GM19395 (cell line): ENCODE results near the gene KRTAP15-1.

Experiments used
- ATAC-seq: cut with Tn5 transposase; IDR thresholded peaks from one replicate; pipeline ENCODE4 v1.9.1; 2021; ENCODE audit warnings: mild to moderate bottlenecking, moderate library complexity; ENCODE audit not compliant: unreplicated experiment

The KRTAP15-1 gene

GRCh38 chr21:30439975-30440374 is at the start of gene KRTAP15-1:
KRTAP15-1 (plus strand) TSS chr21:30440275; CDS start chr21:30440328, 53 bp downstream.
- no peak for ATAC-seq

GRCh38 chr21:30391492-30392025 is 48.5 kb upstream of the KRTAP15-1 start:
- ATAC-seq = no peak

GRCh38 chr21:30395731-30396130 is 44.3 kb upstream of the KRTAP15-1 start, which contains the start of gene KRTAP13-1:
KRTAP13-1 (plus strand) TSS chr21:30396031; CDS start chr21:30396087, 56 bp downstream.
- no peak for ATAC-seq

- no peak for ATAC-seq
Measured at GRCh38 chr21:30408782-30409494, 31.1 kb upstream of the KRTAP15-1 start.

- ATAC-seq = no peak
Measured at GRCh38 chr21:30415993-30416392, 24.1 kb upstream of the KRTAP15-1 start.

GRCh38 chr21:30425826-30426225 is 14.2 kb upstream of the KRTAP15-1 start, which contains the start of gene KRTAP13-3:
KRTAP13-3 (minus strand) TSS chr21:30425926; CDS start chr21:30425912, 14 bp downstream.
- ATAC-seq = no peak

- no peak for ATAC-seq
Measured at GRCh38 chr21:30426731-30427130, 13.3 kb upstream of the KRTAP15-1 start.

- no peak for ATAC-seq
Measured at GRCh38 chr21:30430170-30430655, 9.9 kb upstream of the KRTAP15-1 start, which contains the start of gene KRTAP13-4. KRTAP13-4 (plus strand) TSS chr21:30430220; CDS start chr21:30430276, 56 bp downstream.

GRCh38 chr21:30434033-30434631 is 5.9 kb upstream of the KRTAP15-1 start:
- ATAC-seq = peak; percentile 56

- ATAC-seq = no peak
Measured at GRCh38 chr21:30437010-30437565, 3.0 kb upstream of the KRTAP15-1 start.

- ATAC-seq = no peak
Measured at GRCh38 chr21:30443226-30443625, 3.2 kb downstream of the KRTAP15-1 start.

GRCh38 chr21:30444204-30444603 is 4.1 kb downstream of the KRTAP15-1 start:
- ATAC-seq = no peak

- no peak for ATAC-seq
Measured at GRCh38 chr21:30447056-30447455, 7.0 kb downstream of the KRTAP15-1 start.

- ATAC-seq = no peak
Measured at GRCh38 chr21:30448514-30448913, 8.4 kb downstream of the KRTAP15-1 start.

GRCh38 chr21:30463713-30464112 is 23.6 kb downstream of the KRTAP15-1 start:
- ATAC-seq = no peak

GRCh38 chr21:30468900-30469714 is 29.0 kb downstream of the KRTAP15-1 start:
- no peak for ATAC-seq

- no peak for ATAC-seq
Measured at GRCh38 chr21:30478004-30478403, 37.9 kb downstream of the KRTAP15-1 start.

- ATAC-seq = no peak
Measured at GRCh38 chr21:30479259-30479658, 39.2 kb downstream of the KRTAP15-1 start.

GRCh38 chr21:30480145-30480544 is 40.1 kb downstream of the KRTAP15-1 start, which contains the start of gene KRTAP19-1:
KRTAP19-1 (minus strand) TSS chr21:30480367; CDS start chr21:30480317, 50 bp downstream.
- ATAC-seq = no peak

GRCh38 chr21:30482130-30482529 is 42.1 kb downstream of the KRTAP15-1 start:
- ATAC-seq = no peak
